ACC112 (cell line): ENCODE measurements around the gene OR10T2.
"Not testable (repeated sequence)": the region's sequence is repeated elsewhere in the genome, so short reads cannot be mapped to it uniquely, and the experiment has no call there.

Source experiments
- H2AFZ ChIP-seq: fragments of 200-600 bp; sonication (generic); one replicate; pipeline ENCODE4 v1.6.0; 2017; ENCODE audit warnings: antibody characterized with exemption, low read length; ENCODE audit not compliant: unreplicated experiment
- H3K27ac ChIP-seq: fragments of 200-600 bp; sonication (generic); 2 replicates; pipeline ENCODE4 v1.5.1; 2014; ENCODE audit warnings: low read depth, mild to moderate bottlenecking, antibody characterized with exemption, low read length, moderate library complexity
- H3K27me3 ChIP-seq: fragments of 200-600 bp; sonication (generic); 2 replicates; pipeline ENCODE4 v1.6.1; 2014; ENCODE audit warnings: mild to moderate bottlenecking, antibody characterized with exemption, low read length, moderate library complexity, mixed read lengths; ENCODE audit not compliant: insufficient read depth
- H3K36me3 ChIP-seq: fragments of 200-600 bp; sonication (generic); 2 replicates; pipeline ENCODE4 v1.6.1; 2016; ENCODE audit warnings: mild to moderate bottlenecking, antibody characterized with exemption, low read length, moderate library complexity, mixed read lengths; ENCODE audit not compliant: insufficient read depth
- H3K4me1 ChIP-seq: fragments of 200-600 bp; sonication (generic); one replicate; pipeline ENCODE4 v1.6.1; 2016; ENCODE audit warnings: low read length, mixed read lengths; ENCODE audit not compliant: insufficient read depth, unreplicated experiment, control insufficient read depth
- H3K4me3 ChIP-seq: fragments of 200-600 bp; sonication (generic); 2 replicates; pipeline ENCODE4 v1.5.1; 2014; ENCODE audit warnings: mild to moderate bottlenecking, low read depth, low read length
- H3K79me2 ChIP-seq: fragments of 200-600 bp; sonication (generic); one replicate; pipeline ENCODE4 v1.6.0; 2016; ENCODE audit warnings: low read length; ENCODE audit not compliant: control insufficient read depth, unreplicated experiment, insufficient read depth

Gene OR10T2

GRCh38 chr1:158398818-158399514 is at the start of gene OR10T2:
Gene OR10T2 (minus strand): TSS chr1:158399466. CDS start chr1:158399466, 0 bp downstream.
- H3K4me1 ChIP-seq, result no peaks in the 10 kb centered on the region
- H3K27ac ChIP-seq, result no peak within 1 kb of the TSS
- H2AFZ ChIP-seq, result no peak within 1 kb of the TSS
- H3K79me2 ChIP-seq, result no peaks in the 10 kb centered on the region
- no peaks in the 10 kb centered on the region for H3K36me3 ChIP-seq
- H3K4me3 ChIP-seq, result no peak within 1 kb of the TSS
- H3K27me3 ChIP-seq, result no peaks in the 10 kb centered on the region

GRCh38 chr1:158445376-158445775 is 46.1 kb upstream of the OR10T2 start:
- Histone ChIP-seq H3K27me3 (no peaks in the 10 kb centered on the region), H3K36me3 (no peaks in the 10 kb centered on the region), H3K4me1 (no peaks in the 10 kb centered on the region), H3K79me2 (no peaks in the 10 kb centered on the region), H2AFZ (no peak overlapping the region), H3K4me3 (no peak overlapping the region), H3K27ac (no peak overlapping the region)

GRCh38 chr1:158434741-158435140 is 35.5 kb upstream of the OR10T2 start:
- no peaks in the 10 kb centered on the region for H3K27me3 ChIP-seq
- H3K79me2 ChIP-seq, result no peaks in the 10 kb centered on the region
- no peaks in the 10 kb centered on the region for H3K36me3 ChIP-seq
- H3K4me3 ChIP-seq, result no peak overlapping the region
- no peak overlapping the region for H2AFZ ChIP-seq
- no peak overlapping the region for H3K27ac ChIP-seq
- no peaks in the 10 kb centered on the region for H3K4me1 ChIP-seq

GRCh38 chr1:158430163-158430562 is 30.9 kb upstream of the OR10T2 start:
- not testable (repeated sequence) for H3K4me1 ChIP-seq, H2AFZ ChIP-seq, H3K27me3 ChIP-seq, H3K27ac ChIP-seq, H3K36me3 ChIP-seq, H3K79me2 ChIP-seq, H3K4me3 ChIP-seq

- Histone ChIP-seq H3K79me2 (no peaks in the 10 kb centered on the region), H3K4me3 (no peak within 1 kb of the TSS), H3K27me3 (no peaks in the 10 kb centered on the region), H2AFZ (no peak within 1 kb of the TSS), H3K27ac (no peak within 1 kb of the TSS), H3K36me3 (no peaks in the 10 kb centered on the region), H3K4me1 (no peaks in the 10 kb centered on the region)
Observed at GRCh38 chr1:158426137-158426536, 26.9 kb upstream of the OR10T2 start, which contains the start of gene OR10K2. Gene OR10K2 (minus strand): TSS chr1:158426237. CDS start chr1:158420866, 5,371 bp downstream.

- H3K27ac ChIP-seq, result no peak overlapping the region
- no peaks in the 10 kb centered on the region for H3K79me2 ChIP-seq
- H3K27me3 ChIP-seq, result no peaks in the 10 kb centered on the region
- no peaks in the 10 kb centered on the region for H3K4me1 ChIP-seq
- H2AFZ ChIP-seq, result no peak overlapping the region
- no peak overlapping the region for H3K4me3 ChIP-seq
- H3K36me3 ChIP-seq, result no peaks in the 10 kb centered on the region
Observed at GRCh38 chr1:158425027-158425426, 25.8 kb upstream of the OR10T2 start.

GRCh38 chr1:158422212-158422611 is 22.9 kb upstream of the OR10T2 start:
- Histone ChIP-seq H3K27me3 (no peaks in the 10 kb centered on the region), H3K4me1 (no peaks in the 10 kb centered on the region), H3K79me2 (no peaks in the 10 kb centered on the region), H3K36me3 (no peaks in the 10 kb centered on the region), H3K27ac (no peak overlapping the region), H2AFZ (no peak overlapping the region), H3K4me3 (no peak overlapping the region)

- Histone ChIP-seq H3K4me1 (no peaks in the 10 kb centered on the region), H3K27me3 (no peaks in the 10 kb centered on the region), H3K36me3 (no peaks in the 10 kb centered on the region), H2AFZ (no peak overlapping the region), H3K4me3 (no peak overlapping the region), H3K27ac (no peak overlapping the region), H3K79me2 (no peaks in the 10 kb centered on the region)
Observed at GRCh38 chr1:158417586-158417985, 18.3 kb upstream of the OR10T2 start.

GRCh38 chr1:158414651-158415345 is 15.5 kb upstream of the OR10T2 start:
- Histone ChIP-seq H3K4me3 (no peak overlapping the region), H3K36me3 (no peaks in the 10 kb centered on the region), H3K4me1 (no peaks in the 10 kb centered on the region), H3K27ac (no peak overlapping the region), H2AFZ (no peak overlapping the region), H3K27me3 (no peaks in the 10 kb centered on the region), H3K79me2 (no peaks in the 10 kb centered on the region)

- Histone ChIP-seq H2AFZ (no peak overlapping the region), H3K4me3 (no peak overlapping the region), H3K27me3 (no peaks in the 10 kb centered on the region)
Observed at GRCh38 chr1:158407092-158407491, 7.8 kb upstream of the OR10T2 start.

GRCh38 chr1:158400871-158401270 is 1.6 kb upstream of the OR10T2 start:
- Histone ChIP-seq H3K27ac (no peak overlapping the region), H3K4me3 (no peak overlapping the region), H3K79me2 (no peaks in the 10 kb centered on the region), H3K4me1 (no peaks in the 10 kb centered on the region), H3K36me3 (no peaks in the 10 kb centered on the region), H3K27me3 (no peaks in the 10 kb centered on the region), H2AFZ (no peak overlapping the region)

More at GRCh38 chr1:158407092-158407491, 7.8 kb upstream of the OR10T2 start:
- Histone ChIP-seq H3K36me3 (no peaks in the 10 kb centered on the region), H3K27ac (no peak overlapping the region), H3K79me2 (no peaks in the 10 kb centered on the region), H3K4me1 (no peaks in the 10 kb centered on the region)
